ENCODE data around the gene SUN2. TPM values are rescaled to one million over a fixed set of nuclear protein-coding genes. Genes with fewer than 3 reads are reported as not detected.

SUN2 gene
- total RNA-seq, 4 donors from 2014 or later, result 118 to 285 (median 175) TPM

DNA sequence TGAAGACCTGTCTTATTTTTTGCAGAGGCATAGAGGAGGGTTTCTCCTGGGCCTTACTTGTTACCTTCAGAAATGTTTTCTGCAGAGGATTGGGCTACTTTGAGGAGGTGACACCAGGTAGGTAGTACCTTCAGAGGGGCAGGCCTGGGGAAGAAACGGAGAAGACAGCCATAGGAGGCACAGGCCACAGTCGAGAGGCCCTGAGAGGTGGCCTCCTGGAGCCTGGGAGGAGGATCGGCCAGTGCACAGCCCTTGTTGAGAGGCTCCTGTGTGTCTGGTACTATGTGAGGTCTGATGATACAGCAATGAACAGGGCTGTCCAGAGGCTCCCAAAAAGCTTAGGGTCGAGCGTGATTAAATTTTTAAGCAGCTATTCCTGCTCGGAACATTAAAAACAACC is 38.6 kb downstream of the SUN2 start:
- no peaks in the 10 kb centered on the region for H3K4me1 ChIP-seq
- peak overlapping the region in 1 of 2 donors; percentile 53 for H3K27ac ChIP-seq
- intact Hi-C loops (cut with DNase I; ENCODE audit: low total_unique reads), result no loop called here

GRCh38 chr22:38716826-38717225 is 39.0 kb downstream of the SUN2 start:
- DNase-seq, result no peak
- no peaks in the 10 kb centered on the region for H3K4me1 ChIP-seq
- H3K36me3 ChIP-seq, result no peaks in the 10 kb centered on the region
- intact Hi-C loops (cut with DNase I; ENCODE audit: low total_unique reads), result no loop called here
- H3K4me3 ChIP-seq, result no peak overlapping the region
- H3K27me3 ChIP-seq, result no peaks in the 10 kb centered on the region
- TF ChIP-seq POLR2A (IDR thresholded peaks at IDR 0.05) (no peak), CTCF (IDR thresholded peaks at IDR 0.05) (no peak)
- no peak overlapping the region for H3K27ac ChIP-seq
- no peaks in the 10 kb centered on the region for H3K9me3 ChIP-seq

More for the DNA sequence above, 38.6 kb downstream of the SUN2 start:
- no peaks in the 10 kb centered on the region for H3K27me3 ChIP-seq
- no peaks in the 10 kb centered on the region for H3K36me3 ChIP-seq
- H3K9me3 ChIP-seq, result no peaks in the 10 kb centered on the region
- TF ChIP-seq CTCF (IDR thresholded peaks at IDR 0.05) (no peak), POLR2A (IDR thresholded peaks at IDR 0.05) (no peak)
- H3K4me3 ChIP-seq, result no peak overlapping the region
- DNase-seq, result no peak

DNA sequence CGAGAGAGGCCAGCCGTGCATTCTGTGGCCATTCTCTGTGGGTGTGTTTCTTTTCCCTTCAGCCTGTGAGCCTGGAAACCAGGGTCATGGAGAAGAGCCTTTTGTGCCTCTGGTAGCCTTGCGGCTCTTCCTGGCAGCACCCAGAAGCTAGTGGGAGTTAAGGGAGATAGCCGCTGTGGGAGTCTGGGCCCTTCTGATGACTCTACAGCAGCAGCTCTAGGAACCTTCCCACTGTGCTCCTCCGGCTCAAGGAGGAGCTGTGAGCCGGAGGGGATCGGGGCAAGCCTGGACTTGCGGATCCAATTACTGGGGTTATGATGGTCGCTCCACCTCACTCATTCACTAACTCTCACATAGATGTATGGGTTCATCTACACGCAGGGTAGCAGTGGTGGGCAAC is 39.5 kb downstream of the SUN2 start:
- no peaks in the 10 kb centered on the region for H3K36me3 ChIP-seq
- DNase-seq, result no peak
- no peaks in the 10 kb centered on the region for H3K9me3 ChIP-seq
- intact Hi-C loops (cut with DNase I; ENCODE audit: low total_unique reads), result no loop called here
- H3K27ac ChIP-seq, result no peak overlapping the region
- TF ChIP-seq POLR2A (IDR thresholded peaks at IDR 0.05) (no peak), CTCF (IDR thresholded peaks at IDR 0.05) (no peak)
- H3K4me3 ChIP-seq, result no peak overlapping the region
- H3K27me3 ChIP-seq, result no peaks in the 10 kb centered on the region
- H3K4me1 ChIP-seq, result no peaks in the 10 kb centered on the region

- no peak for DNase-seq
- H3K4me3 ChIP-seq, result no peak overlapping the region
- no peaks in the 10 kb centered on the region for H3K27me3 ChIP-seq
- no peaks in the 10 kb centered on the region for H3K9me3 ChIP-seq
- intact Hi-C loops (cut with DNase I; ENCODE audit: low total_unique reads), result no loop called here
- TF ChIP-seq CTCF (IDR thresholded peaks at IDR 0.05) (no peak), POLR2A (IDR thresholded peaks at IDR 0.05) (no peak)
- no peaks in the 10 kb centered on the region for H3K36me3 ChIP-seq
- no peak overlapping the region for H3K27ac ChIP-seq
- H3K4me1 ChIP-seq, result no peaks in the 10 kb centered on the region
These were observed 39.9 kb downstream of the SUN2 start for GRCh38 chr22:38715852-38716251.

DNA sequence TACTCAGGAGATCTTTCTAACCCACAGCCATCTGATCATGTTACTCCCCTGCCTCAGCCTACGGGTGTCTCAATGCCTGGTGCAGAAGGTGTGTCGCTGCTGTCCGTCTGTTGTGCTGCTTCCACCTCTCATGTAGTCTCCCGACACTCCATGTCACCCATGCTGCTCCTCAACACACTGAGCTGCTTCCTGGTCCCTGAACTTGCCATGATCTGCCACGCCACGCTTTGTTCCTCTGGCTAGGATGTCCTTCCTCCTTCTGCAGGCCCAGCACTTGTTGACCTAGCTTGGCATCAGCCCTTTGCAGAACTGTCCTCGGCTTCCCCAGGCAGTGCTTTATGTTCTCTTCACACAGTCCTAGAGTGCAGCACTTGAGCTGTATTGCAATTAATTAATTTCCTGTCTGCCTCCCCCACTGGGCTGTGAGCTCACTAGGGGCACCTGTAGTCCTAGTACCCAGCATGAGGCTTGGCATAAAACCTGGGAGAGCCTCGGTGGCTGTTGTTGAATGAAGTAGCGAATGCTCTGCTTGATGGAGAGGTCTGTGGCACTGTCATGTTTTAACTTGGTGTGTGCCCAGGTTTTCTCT is 40.5 kb downstream of the SUN2 start:
- H3K4me3 ChIP-seq, result no peak overlapping the region
- no peaks in the 10 kb centered on the region for H3K9me3 ChIP-seq
- H3K27me3 ChIP-seq, result no peaks in the 10 kb centered on the region
- H3K4me1 ChIP-seq, result no peaks in the 10 kb centered on the region
- intact Hi-C loops (cut with DNase I; ENCODE audit: low total_unique reads), result no loop called here
- H3K36me3 ChIP-seq, result no peaks in the 10 kb centered on the region
- no peak for DNase-seq
- H3K27ac ChIP-seq, result peak overlapping the region; percentile 3 to 31
- TF ChIP-seq CTCF (IDR thresholded peaks at IDR 0.05), result no peak
- no peak for TF ChIP-seq POLR2A (IDR thresholded peaks at IDR 0.05)

Data from uterus (tissue), 4 donors.